HepG2 (cell line): ENCODE data around the gene CDC26. TPM values are rescaled to one million over a fixed set of nuclear protein-coding genes. Genes with fewer than 3 reads are reported as not detected.

Experiments used
- ATAC-seq: fragments of 200-7000 bp; cut with Tn5 transposase; 3 replicates; pipeline ENCODE4 v1.9.1; 2020; ENCODE audit warnings: mild to moderate bottlenecking, moderate library complexity
- BruUV-seq: library from RNA; stranded (reverse); fragments of 400-500 nt; replicated peaks from 2 replicates; lab custom pipeline; 2021; lab: Mats Ljungman, UMichigan
- CTCF ChIA-PET: fragments of 300-600 bp; formaldehyde crosslinking; extraction: SDS; loops from one replicate; lab custom pipeline; 2021; ENCODE audit warnings: low total read pairs, inconsistent platforms, low intra/inter-chr PET ratio; lab: Yijun Ruan, JAX
- POLR2A ChIA-PET: fragments of 350-600 bp; sonication (Branson Sonifier 250); formaldehyde crosslinking; loops from one replicate; lab custom pipeline; 2020; ENCODE audit warnings: antibody characterized with exemption, inconsistent platforms; lab: Yijun Ruan, JAX
- DNase-seq: peaks from one replicate; pipeline ENCODE4 v3.0.0-alpha.2; 2015; ENCODE audit warnings: low spot score
- FAIRE-seq: peaks from 3 replicates; lab custom pipeline; 2011; peaks lifted over from hg19 to GRCh38; lab: Jason Lieb, UNC
- H2AFZ ChIP-seq: one replicate; pipeline ENCODE4 v1.6.1; 2011; ENCODE audit warnings: low read length, inconsistent platforms
- H3K27ac ChIP-seq: fragments of 300-600 bp; 3 replicates; pipeline ENCODE4 v1.8.0; 2011; ENCODE audit warnings: mixed run types, mild to moderate bottlenecking, mixed read lengths, low read length, inconsistent platforms; ENCODE audit not compliant: insufficient read depth; ENCODE audit errors: extremely low read length
- H3K27me3 ChIP-seq, 2 experiments: fragments of 200-600 bp in 1 of 2; 2 replicates in 1 of 2; 3 replicates in 1 of 2; pipeline versions ENCODE4 v1.6.0 to v1.8.0; 2011; ENCODE audit warnings: low read length in 2 of 2, mild to moderate bottlenecking in 2 of 2, moderate library complexity in 2 of 2, inconsistent platforms in 1 of 2; ENCODE audit not compliant: insufficient read depth in 2 of 2, control insufficient read depth in 1 of 2
- H3K36me3 ChIP-seq, 2 experiments: fragments of 200-600 bp in 1 of 2; replicated peaks in 1 of 2; 2 replicates in 1 of 2; 3 replicates in 1 of 2; pipeline versions ENCODE4 v1.5.1 to v1.8.0; 2011; ENCODE audit warnings: low read length in 2 of 2, inconsistent platforms in 1 of 2; ENCODE audit not compliant: insufficient read depth in 2 of 2, control insufficient read depth in 1 of 2
- H3K4me1 ChIP-seq: 2 replicates; pipeline ENCODE4 v1.5.1; 2012; ENCODE audit warnings: low read length, inconsistent platforms; ENCODE audit not compliant: insufficient read depth
- H3K4me2 ChIP-seq: 2 replicates; pipeline ENCODE4 v1.6.0; 2011; ENCODE audit warnings: low read depth, low read length, inconsistent platforms
- H3K4me3 ChIP-seq, 3 experiments: fragments of 200-600 bp in 1 of 3; sonication (generic), shearing (Covaris generic) in 1 of 3; replicated peaks in 1 of 3; 2 replicates each; pipeline ENCODE4 v1.5.1; 2011 to 2016; ENCODE audit warnings: low read length in 3 of 3, inconsistent platforms in 2 of 3, low read depth in 2 of 3, mild to moderate bottlenecking in 2 of 3, control low read depth in 1 of 3, mixed read lengths in 1 of 3; ENCODE audit not compliant: insufficient read depth in 1 of 3
- H3K79me2 ChIP-seq: one replicate; pipeline ENCODE4 v1.6.1; 2011; ENCODE audit warnings: low read length, inconsistent platforms; ENCODE audit not compliant: insufficient read depth
- H3K9ac ChIP-seq: 2 replicates; pipeline ENCODE4 v1.6.0; 2011; ENCODE audit warnings: mild to moderate bottlenecking, low read depth, low read length, inconsistent platforms; ENCODE audit not compliant: insufficient read depth
- H3K9me3 ChIP-seq: 2 replicates; pipeline ENCODE4 v1.5.1; 2012; ENCODE audit warnings: mild to moderate bottlenecking, low read length
- H4K20me1 ChIP-seq: 2 replicates; pipeline ENCODE4 v1.6.0; 2011; ENCODE audit warnings: inconsistent platforms, mild to moderate bottlenecking, low read length, moderate library complexity; ENCODE audit not compliant: insufficient read depth
- DPF2 ChIP-seq: sonication (generic); formaldehyde crosslinking; IDR thresholded peaks from 2 replicates; pipeline ENCODE4 v1.4.0; 2020; ENCODE audit warnings: mild to moderate bottlenecking, low read depth, missing genetic modification reagents, borderline replicate concordance
- EP300 ChIP-seq, 3 experiments: sonication (generic) in 1 of 3; formaldehyde crosslinking in 1 of 3; IDR thresholded peaks; 2 replicates each; pipeline versions ENCODE4 v1.5.1 to v1.6.1; 2011 to 2020; ENCODE audit warnings: low read depth in 2 of 3, low read length in 2 of 3, borderline replicate concordance in 1 of 3, improper control_type of control experiment in 1 of 3, mild to moderate bottlenecking in 1 of 3, missing genetic modification reagents in 1 of 3, moderate library complexity in 1 of 3
- FOSL1 ChIP-seq: sonication (generic); formaldehyde crosslinking; IDR thresholded peaks from 2 replicates; pipeline ENCODE4 v1.9.0; 2021; ENCODE audit warnings: missing genetic modification reagents, borderline replicate concordance
- FOSL2 ChIP-seq: sonication (generic); formaldehyde crosslinking; IDR thresholded peaks from 2 replicates; pipeline ENCODE4 v1.4.0; 2020; ENCODE audit warnings: missing genetic modification reagents
- JUND ChIP-seq: sonication (generic); formaldehyde crosslinking; IDR thresholded peaks from 2 replicates; pipeline ENCODE4 v1.8.0; 2022; ENCODE audit warnings: mild to moderate bottlenecking, missing genetic modification reagents
- LCORL ChIP-seq, 2 experiments: fragments of 450-650 bp in 1 of 2; sonication (generic) in 1 of 2; formaldehyde crosslinking in 1 of 2; IDR thresholded peaks; 2 replicates each; pipeline versions ENCODE4 v1.5.0 to v1.6.1; 2017 to 2020; ENCODE audit warnings: antibody characterized with exemption in 1 of 2, missing genetic modification reagents in 1 of 2
- MAFK ChIP-seq, 2 experiments: IDR thresholded peaks in 1 of 2; conservative IDR thresholded peaks in 1 of 2; 2 replicates each; pipeline ENCODE4 v1.6.1; 2011; ENCODE audit warnings: improper control_type of control experiment in 2 of 2, low read length in 2 of 2
- ONECUT2 ChIP-seq: sonication (generic); formaldehyde crosslinking; IDR thresholded peaks from 2 replicates; pipeline ENCODE4 v1.4.0; 2020; ENCODE audit warnings: missing genetic modification reagents
- REPIN1 ChIP-seq: sonication (generic); formaldehyde crosslinking; IDR thresholded peaks from 2 replicates; pipeline ENCODE4 v1.8.0; 2022; ENCODE audit warnings: missing genetic modification reagents, low read depth, mild to moderate bottlenecking, borderline replicate concordance
- SALL1 ChIP-seq: sonication (generic); formaldehyde crosslinking; IDR thresholded peaks from 2 replicates; pipeline ENCODE4 v1.8.0; 2022; ENCODE audit warnings: mild to moderate bottlenecking, missing genetic modification reagents
- SAP130 ChIP-seq: IDR thresholded peaks from 2 replicates; pipeline ENCODE4 v1.6.1; 2016; ENCODE audit warnings: low read depth
- TP53 ChIP-seq: sonication (generic); formaldehyde crosslinking; conservative IDR thresholded peaks from 2 replicates; pipeline ENCODE4 v1.4.0; 2020; ENCODE audit warnings: missing genetic modification reagents
- ZBTB10 ChIP-seq: sonication (generic); formaldehyde crosslinking; IDR thresholded peaks from 2 replicates; pipeline ENCODE4 v1.4.0; 2020; ENCODE audit warnings: missing genetic modification reagents, borderline replicate concordance
- ZMYM4 ChIP-seq: sonication (generic); formaldehyde crosslinking; IDR thresholded peaks from 2 replicates; pipeline ENCODE4 v1.8.1; 2023; ENCODE audit warnings: mild to moderate bottlenecking, missing genetic modification reagents
- ZNF546 ChIP-seq: sonication (generic); formaldehyde crosslinking; conservative IDR thresholded peaks from 2 replicates; pipeline ENCODE4 v1.8.1; 2023; ENCODE audit warnings: mild to moderate bottlenecking, missing genetic modification reagents
- ZXDC ChIP-seq: sonication (generic); formaldehyde crosslinking; IDR thresholded peaks from 2 replicates; pipeline ENCODE4 v1.5.0; 2020; ENCODE audit warnings: mild to moderate bottlenecking, missing genetic modification reagents
- WGBS: methylation state at CpG from one replicate; pipeline ENCODE4 v1.1.6; 2017; ENCODE audit warnings: low lambda C conversion rate; 5-methylcytosine and 5-hydroxymethylcytosine counted together
- in situ Hi-C: cut with HindIII; loops from 2 replicates; pipeline ENCODE4 v1.10.0; 2017; ENCODE audit warnings: low pct_unique_long_range_greater_than_20kb; ENCODE audit not compliant: extremely low pct_ligation_motif_present
- intact Hi-C: fragments of 100-400 bp; cut with micrococcal nuclease; formaldehyde crosslinking; loops from one replicate; pipeline ENCODE4 v1.10.0; 2022; ENCODE audit not compliant: unreplicated experiment
- polyA plus RNA-seq, 8 experiments: library from polyadenylated mRNA; depleted of rRNA in 3 of 8; stranded (reverse) in 7 of 8; unstranded in 1 of 8; fragments of >200 nt; fragmentation: Illumina TruSeq in 4 of 8; extraction: Trizol in 4 of 8; gene quantifications; 2 replicates each; pipeline versions ENCODE4 v1.2.1 to v1.2.3, GENCODE V29; 2011 to 2016; ENCODE audit warnings: low read depth in 4 of 8, missing spikeins in 1 of 8, mixed read lengths in 1 of 8; ENCODE audit not compliant: insufficient read depth in 1 of 8
- total RNA-seq, 5 experiments: library from RNA; depleted of rRNA; stranded (reverse); fragments of >200 nt; fragmentation: Illumina TruSeq; extraction: Trizol; gene quantifications; 2 replicates each; pipeline ENCODE4 v1.2.3, GENCODE V29; 2016; ENCODE audit warnings: low read depth in 1 of 5

CDC26 gene
- total and polyA plus RNA-seq, 2 of the 13 experiments (the other 11 are each of a cell fraction or from before 2014, with no cell fraction given): 26.6 to 57.9 TPM

- no TSS peak for BruUV-seq
- H3K36me3 ChIP-seq: peaks cover 20 to 49% of the 10 kb centered on the region in 2 experiments
- POLR2A ChIA-PET: interaction anchor here (0.9 to 1.7 kb wide), 2 partner anchors 57 to 122 kb away, joined by 3 to 6 read pairs; partner anchors contain the start of genes ALAD and SLC31A1
- TF ChIP-seq FOSL2: peak; percentile 90
- peak; percentile 43; the same call in 1 of the 2 replicates for TF ChIP-seq ONECUT2 (CRISPR knock-in tag)
- TF ChIP-seq DPF2 (CRISPR knock-in tag): 0 out of 2 replicates have a peak, but pooled peaks have one; percentile 19
- TF ChIP-seq ZXDC (CRISPR knock-in tag): no peak
- peak; percentile 70; the same call in 1 of the 2 replicates for TF ChIP-seq JUND (CRISPR knock-in tag)
- TF ChIP-seq ZBTB10 (CRISPR knock-in tag): no peak
- peak; percentile 17; the same call in 1 of the 2 replicates for TF ChIP-seq SAP130
- peak; percentile 49; the same call in 1 of the 2 replicates for TF ChIP-seq FOSL1
- TF ChIP-seq LCORL (IDR thresholded peaks at IDR 0.05): no peak
- TF ChIP-seq LCORL (CRISPR knock-in tag; IDR thresholded peaks at IDR 0.05): peak; percentile 44; the same call in 1 of the 2 replicates
- TF ChIP-seq SALL1 (CRISPR knock-in tag): no peak
- 0 out of 4 replicates have a peak, but pooled peaks of 1 of the 2 experiments have one; percentile 22 for TF ChIP-seq EP300 (IDR thresholded peaks at IDR 0.05; ENCODE audit: low read depth in 2 of 2, low read length in 2 of 2)
- no peak for TF ChIP-seq EP300 (CRISPR knock-in tag; IDR thresholded peaks at IDR 0.05; ENCODE audit: borderline replicate concordance)
- TF ChIP-seq TP53 (CRISPR knock-in tag): no peak
- TF ChIP-seq MAFK (conservative IDR thresholded peaks at IDR 0.05 in 1 of 2, IDR thresholded peaks at IDR 0.05 in 1 of 2; ENCODE audit: low read length in 2 of 2): peak in 1 of 2 experiments; percentile 52; a peak in 1 of 4 replicates
- no peak for TF ChIP-seq ZNF546
- no peak for TF ChIP-seq REPIN1 (CRISPR knock-in tag)
- no peak for TF ChIP-seq ZMYM4 (CRISPR knock-in tag)
These were observed 3.5 kb upstream of the CDC26 start for GRCh38 chr9:113278840-113279239.

More at GRCh38 chr9:113278840-113279239, 3.5 kb upstream of the CDC26 start:
- DNase-seq: no peak
- Histone ChIP-seq H3K4me2 (peak overlapping the region; percentile 55), H3K79me2 (peaks cover 35% of the 10 kb centered on the region), H3K27ac (peak overlapping the region; percentile 34), H3K9me3 (no peaks in the 10 kb centered on the region), H4K20me1 (no peaks in the 10 kb centered on the region; the same call in 1 of the 2 replicates), H3K27me3 (no peaks in the 10 kb centered on the region; a peak in 2 of 5 replicates), H3K9ac (no peak overlapping the region), H2AFZ (no peak overlapping the region), H3K4me3 (no peak overlapping the region), H3K4me1 (peaks cover 37% of the 10 kb centered on the region)
- no peak for FAIRE-seq
- WGBS: 50% methylated on average over 4 of the region's 4 CpGs
- intact Hi-C loops (loop anchor here (10.0 kb wide), 2 partner anchors 126 to 376 kb away; partner anchors contain the start of gene ALAD), in situ Hi-C loops (no loop called here)
- ATAC-seq: no peak
- CTCF ChIA-PET: no interaction called here
